Tibial nerve (tissue), 4 donors: Measurements from ENCODE around the gene ZDHHC20.

Source experiments
- CTCF ChIP-seq, 5 experiments: fragments of 200-600 bp in 3 of 5; fragments of 450-650 bp in 2 of 5; sonication (generic) in 3 of 5; IDR thresholded peaks; one replicate each; pipeline ENCODE4 v1.5.1; 2016 to 2019; ENCODE audit warnings: antibody characterized with exemption in 5 of 5, mild to moderate bottlenecking in 3 of 5, moderate library complexity in 2 of 5
- EP300 ChIP-seq, 2 donors: sonication (generic); formaldehyde crosslinking; IDR thresholded peaks; one replicate each; pipeline ENCODE4 v1.6.1; 2017; ENCODE audit warnings: antibody characterized with exemption in 2 of 2, mild to moderate bottlenecking in 1 of 2

GRCh38 chr13:21361123-21361522 lies 98.0 kb downstream of the ZDHHC20 start:
- TF ChIP-seq CTCF (IDR thresholded peaks at IDR 0.05) = no peak
- no peak for TF ChIP-seq EP300 (IDR thresholded peaks at IDR 0.05)
